Activated T-cell treated with anti-CD3 and anti-CD28 coated beads, Interleukin-2, amount 50 U/mL, for 4 hours (primary cell): ENCODE data around the gene ARL5B. TPM values are rescaled to one million over a fixed set of nuclear protein-coding genes. Genes with fewer than 3 reads are reported as not detected.
"Not testable (repeated sequence)": the region's sequence is repeated elsewhere in the genome, so short reads cannot be mapped to it uniquely, and the experiment has no call there.

ENCODE experiments used
- ATAC-seq, 2 donors: fragments of 200-7000 bp; cut with Tn5 transposase; one replicate each; pipeline ENCODE4 v1.10.0; 2021
- DNase-seq: peaks from one replicate; pipeline ENCODE4 v3.0.0-alpha.2; 2020
- H3K27me3 Mint-ChIP-seq: one replicate; pipeline ENCODE4 v1.8.0; 2021; ENCODE audit warnings: low read depth, mixed read lengths
- H3K36me3 Mint-ChIP-seq: one replicate; pipeline ENCODE4 v1.8.0; 2022; ENCODE audit warnings: mixed read lengths; ENCODE audit not compliant: insufficient read depth
- H3K4me1 Mint-ChIP-seq: one replicate; pipeline ENCODE4 v1.8.0; 2021; ENCODE audit warnings: low read depth, mixed read lengths
- H3K4me3 Mint-ChIP-seq: one replicate; pipeline ENCODE4 v1.8.0; 2021; ENCODE audit warnings: mild to moderate bottlenecking, moderate library complexity, mixed read lengths
- H3K9me3 Mint-ChIP-seq: one replicate; pipeline ENCODE4 v1.8.0; 2021; ENCODE audit warnings: mixed read lengths
- total RNA-seq, 3 donors: library from RNA; stranded (reverse); gene quantifications; one replicate each; pipeline ENCODE4 v1.2.1, GENCODE V29; 2021

Gene ARL5B, protein sequence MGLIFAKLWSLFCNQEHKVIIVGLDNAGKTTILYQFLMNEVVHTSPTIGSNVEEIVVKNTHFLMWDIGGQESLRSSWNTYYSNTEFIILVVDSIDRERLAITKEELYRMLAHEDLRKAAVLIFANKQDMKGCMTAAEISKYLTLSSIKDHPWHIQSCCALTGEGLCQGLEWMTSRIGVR
- 1 to 10 TPM; 7.8 to 8.6 (median 8.3) TPM for total RNA-seq

DNA sequence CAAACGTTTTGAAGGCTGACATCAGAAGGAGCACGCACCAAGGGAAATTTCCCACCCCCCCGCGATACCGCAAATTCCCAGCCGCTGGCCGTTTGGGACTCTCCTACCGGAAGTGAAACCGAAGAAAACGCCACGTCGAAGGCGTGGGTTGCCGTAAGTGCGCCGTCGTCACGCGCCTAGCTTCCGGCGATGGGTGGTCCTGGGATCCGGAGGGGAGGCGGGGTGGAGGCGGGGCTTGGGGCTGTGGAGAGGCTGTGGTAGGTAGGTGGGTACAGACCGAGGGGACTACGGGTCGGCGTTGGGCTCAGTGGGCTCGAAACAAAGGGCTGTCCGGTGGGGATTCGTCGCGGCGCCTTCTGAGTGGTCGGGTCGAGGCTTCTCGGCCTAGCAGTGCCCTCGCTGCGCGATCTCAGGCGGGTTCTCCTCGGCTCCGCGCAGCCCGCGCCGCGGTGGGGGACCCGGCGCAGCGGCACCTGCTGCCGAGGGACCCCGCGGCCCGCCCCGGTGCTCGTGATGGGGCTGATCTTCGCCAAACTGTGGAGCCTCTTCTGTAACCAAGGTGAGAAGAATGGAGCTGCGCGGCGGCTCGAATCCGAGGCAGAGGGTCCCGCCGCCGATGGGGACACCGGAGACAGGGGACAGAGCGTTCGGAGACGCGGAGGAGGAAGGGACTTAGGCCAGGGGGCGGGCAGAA lies at the start of gene ARL5B:
TSS of gene ARL5B (plus strand) at position 307 of the 694 bp plus-strand sequence. CDS start at position 514, 207 bp downstream.
- Mint-ChIP-seq H3K9me3 (no peaks in the 10 kb centered on the region), H3K36me3 (peaks cover 7% of the 10 kb centered on the region), H3K27me3 (no peaks in the 10 kb centered on the region), H3K4me1 (peaks cover 47% of the 10 kb centered on the region), H3K4me3 (peak within 1 kb of the TSS; percentile 97)
- ATAC-seq (peak; percentile 97 to 98), DNase-seq (peak; percentile 94)

DNA sequence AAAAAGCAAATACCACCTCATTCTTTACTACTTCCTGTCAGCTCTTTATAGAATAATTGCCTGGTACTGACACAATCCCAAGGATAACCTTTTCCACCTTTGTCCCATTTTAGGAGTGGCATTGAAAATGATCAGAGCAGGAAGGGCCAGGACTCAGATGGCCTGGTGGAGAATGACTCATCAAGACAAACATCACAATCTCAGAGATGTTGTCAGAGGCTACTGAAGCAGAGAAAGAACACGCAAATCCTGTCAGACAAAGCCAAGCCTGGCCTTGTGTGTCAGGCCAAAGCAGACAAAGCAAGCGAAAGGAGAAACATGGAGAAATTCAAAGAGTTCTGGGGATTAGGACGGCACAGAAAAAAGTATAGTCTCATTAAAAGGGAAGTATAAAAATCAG lies 48.7 kb upstream of the ARL5B start:
- Mint-ChIP-seq H3K36me3 (peaks cover 33% of the 10 kb centered on the region), H3K4me3 (no peak overlapping the region), H3K27me3 (no peaks in the 10 kb centered on the region), H3K4me1 (peaks cover 2% of the 10 kb centered on the region), H3K9me3 (no peaks in the 10 kb centered on the region)
- no peak for DNase-seq
- ATAC-seq: no peak

DNA sequence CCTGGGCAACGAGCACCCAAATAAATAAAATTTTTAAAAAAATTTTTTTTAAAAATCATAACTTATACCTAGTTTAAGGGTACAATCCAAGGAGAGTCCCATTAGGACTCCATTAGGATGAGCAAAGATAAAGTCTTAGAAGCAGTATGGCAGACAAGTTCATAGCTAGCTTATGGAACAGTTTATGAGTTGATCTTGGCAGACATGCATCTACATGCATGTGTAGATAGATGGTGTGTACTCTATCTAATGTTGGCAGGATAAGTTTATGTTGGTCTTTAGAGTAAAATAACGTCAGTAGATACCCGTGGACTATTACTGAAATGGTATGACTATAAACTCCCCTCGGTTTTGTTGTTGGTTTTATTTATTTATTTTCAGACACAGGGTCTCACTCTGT lies 48.1 kb upstream of the ARL5B start:
- Mint-ChIP-seq H3K4me1 (peaks cover 2% of the 10 kb centered on the region), H3K27me3 (no peaks in the 10 kb centered on the region), H3K36me3 (peaks cover 30% of the 10 kb centered on the region), H3K4me3 (no peak overlapping the region), H3K9me3 (no peaks in the 10 kb centered on the region)
- no peak for ATAC-seq
- no peak for DNase-seq

DNA sequence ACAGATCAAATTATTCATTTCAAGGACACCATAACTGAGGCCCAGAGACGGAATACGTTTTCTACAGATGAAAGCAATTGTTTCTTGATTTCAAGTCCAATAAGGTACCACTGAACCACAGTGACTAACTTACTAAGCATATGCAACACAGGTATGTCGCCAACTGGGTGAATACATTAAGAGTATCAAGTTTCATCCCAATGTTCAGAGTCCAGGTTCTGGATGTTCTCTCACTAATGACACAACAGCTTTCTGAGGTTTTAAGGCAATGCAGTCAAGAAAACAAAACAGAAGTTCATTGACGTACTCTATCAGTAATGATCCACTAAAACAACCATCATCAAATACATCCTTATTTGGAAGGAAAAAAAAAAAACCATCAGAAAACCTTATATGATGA lies 43.6 kb upstream of the ARL5B start:
- peaks cover 35% of the 10 kb centered on the region for H3K36me3 Mint-ChIP-seq
- H3K4me1 Mint-ChIP-seq: no peaks in the 10 kb centered on the region
- H3K9me3 Mint-ChIP-seq: no peaks in the 10 kb centered on the region
- H3K4me3 Mint-ChIP-seq: no peak overlapping the region
- H3K27me3 Mint-ChIP-seq: no peaks in the 10 kb centered on the region
- DNase-seq (no peak), ATAC-seq (no peak)

DNA sequence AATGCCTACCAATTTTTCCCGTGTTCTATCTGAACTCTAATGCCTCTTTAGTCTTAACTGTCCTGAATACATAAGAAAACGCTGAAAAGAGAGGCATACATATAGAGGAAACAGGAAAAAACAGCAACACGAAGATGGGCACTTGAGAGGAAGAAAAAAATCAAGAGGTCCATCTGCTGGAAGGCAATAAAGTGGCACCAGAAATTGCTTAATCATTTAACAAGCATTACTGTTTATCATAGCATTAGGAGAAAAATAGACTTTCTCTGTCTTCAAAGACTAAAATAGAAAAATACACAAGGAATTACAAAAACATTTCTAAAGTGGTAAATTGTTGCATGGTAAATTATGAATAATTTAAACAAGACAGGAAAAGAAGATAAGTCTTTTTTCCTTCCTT lies 42.9 kb upstream of the ARL5B start:
- Mint-ChIP-seq H3K4me3 (no peak overlapping the region), H3K27me3 (no peaks in the 10 kb centered on the region), H3K4me1 (no peaks in the 10 kb centered on the region), H3K36me3 (peaks cover 34% of the 10 kb centered on the region), H3K9me3 (no peaks in the 10 kb centered on the region)
- ATAC-seq (no peak), DNase-seq (no peak)

DNA sequence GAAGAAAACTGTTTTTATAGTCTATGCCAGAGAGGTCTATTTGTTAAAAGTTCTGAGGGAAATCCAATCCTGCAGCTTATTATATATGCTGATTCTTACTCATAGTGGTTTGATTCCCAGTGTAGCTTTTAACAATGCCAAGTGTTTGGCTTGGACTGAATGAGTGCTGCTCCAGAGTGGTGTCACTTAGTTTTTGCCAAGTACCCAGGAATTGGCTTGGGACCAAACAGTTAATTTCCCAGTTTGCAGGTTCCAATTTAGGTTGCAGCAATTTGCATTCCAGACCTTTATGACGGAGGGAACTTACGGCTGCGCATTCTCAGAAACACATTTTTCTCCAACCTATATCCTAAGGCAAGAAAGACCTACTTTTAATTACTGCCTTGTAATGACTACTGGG lies 40.2 kb upstream of the ARL5B start:
- no peak for DNase-seq
- no peaks in the 10 kb centered on the region for H3K9me3 Mint-ChIP-seq
- no peak overlapping the region for H3K4me3 Mint-ChIP-seq
- H3K36me3 Mint-ChIP-seq: peaks cover 35% of the 10 kb centered on the region
- no peaks in the 10 kb centered on the region for H3K4me1 Mint-ChIP-seq
- no peak for ATAC-seq
- H3K27me3 Mint-ChIP-seq: no peaks in the 10 kb centered on the region

DNA sequence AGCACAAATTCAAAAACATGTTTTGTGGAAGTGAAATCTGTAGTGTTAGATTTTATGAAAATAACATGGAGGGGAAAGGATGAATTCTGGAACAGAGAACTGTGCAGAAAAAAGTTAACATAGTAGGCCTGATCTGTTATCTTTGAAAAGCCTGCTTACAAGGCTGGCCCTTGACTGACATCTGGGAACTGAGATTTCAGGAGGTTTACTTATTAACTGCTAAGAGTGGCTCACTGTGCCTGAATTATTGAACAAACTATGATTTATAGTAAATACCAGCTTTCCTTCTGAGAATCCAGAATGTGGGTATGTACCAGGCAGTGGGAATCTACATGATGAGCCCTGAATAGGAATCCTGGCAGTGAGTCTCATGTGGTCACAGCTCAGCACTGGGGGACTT lies 38.4 kb upstream of the ARL5B start:
- no peaks in the 10 kb centered on the region for H3K4me1 Mint-ChIP-seq
- ATAC-seq (no peak), DNase-seq (no peak)
- H3K4me3 Mint-ChIP-seq: no peak overlapping the region
- H3K9me3 Mint-ChIP-seq: no peaks in the 10 kb centered on the region
- H3K36me3 Mint-ChIP-seq: peaks cover 31% of the 10 kb centered on the region
- no peaks in the 10 kb centered on the region for H3K27me3 Mint-ChIP-seq

DNA sequence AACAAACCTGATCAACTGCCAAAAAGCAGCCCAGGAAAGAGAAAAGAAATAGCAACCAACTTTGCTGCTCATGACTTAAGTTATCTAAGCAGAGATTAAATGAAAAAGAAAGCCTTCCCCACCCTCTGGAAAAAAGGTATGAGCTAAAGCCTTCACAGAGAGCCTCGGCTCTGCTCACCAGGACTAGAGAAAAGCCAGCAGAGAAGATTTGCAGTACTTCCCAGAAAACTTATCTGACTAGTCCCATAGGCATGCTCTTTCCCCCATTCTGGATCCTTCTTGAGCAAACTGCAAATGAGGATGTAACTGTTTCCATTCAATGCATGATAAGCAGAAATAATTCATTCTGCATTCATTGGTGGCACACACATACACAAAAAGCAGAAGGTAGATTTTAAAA lies 35.6 kb upstream of the ARL5B start:
- Mint-ChIP-seq H3K4me1 (peaks cover 18% of the 10 kb centered on the region), H3K36me3 (peaks cover 32% of the 10 kb centered on the region)
- H3K9me3 Mint-ChIP-seq, ATAC-seq, H3K4me3 Mint-ChIP-seq, DNase-seq, H3K27me3 Mint-ChIP-seq: not testable (repeated sequence)

DNA sequence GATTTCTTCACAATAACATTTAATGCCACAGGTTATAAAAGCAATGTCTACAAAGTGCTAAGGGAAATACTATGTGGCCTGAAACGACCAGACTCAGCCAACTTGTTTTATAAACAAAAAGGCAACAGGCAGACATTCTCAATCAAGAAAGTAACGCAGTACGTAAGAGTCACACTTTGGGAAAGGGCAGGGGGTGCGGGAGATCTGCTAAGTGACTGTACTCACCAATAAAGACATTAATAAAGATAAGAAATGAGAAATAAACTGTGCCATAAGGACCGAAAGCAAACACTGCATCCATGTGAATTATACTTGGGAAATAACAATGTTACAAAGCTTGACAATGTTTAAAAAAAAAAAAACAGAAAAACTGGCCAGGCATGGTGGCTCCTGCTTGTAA lies 33.3 kb upstream of the ARL5B start:
- no peak for DNase-seq
- H3K36me3 Mint-ChIP-seq: peaks cover 22% of the 10 kb centered on the region
- ATAC-seq: no peak
- peaks cover 18% of the 10 kb centered on the region for H3K4me1 Mint-ChIP-seq
- H3K4me3 Mint-ChIP-seq: no peak overlapping the region
- H3K9me3 Mint-ChIP-seq: no peaks in the 10 kb centered on the region
- H3K27me3 Mint-ChIP-seq: no peaks in the 10 kb centered on the region

DNA sequence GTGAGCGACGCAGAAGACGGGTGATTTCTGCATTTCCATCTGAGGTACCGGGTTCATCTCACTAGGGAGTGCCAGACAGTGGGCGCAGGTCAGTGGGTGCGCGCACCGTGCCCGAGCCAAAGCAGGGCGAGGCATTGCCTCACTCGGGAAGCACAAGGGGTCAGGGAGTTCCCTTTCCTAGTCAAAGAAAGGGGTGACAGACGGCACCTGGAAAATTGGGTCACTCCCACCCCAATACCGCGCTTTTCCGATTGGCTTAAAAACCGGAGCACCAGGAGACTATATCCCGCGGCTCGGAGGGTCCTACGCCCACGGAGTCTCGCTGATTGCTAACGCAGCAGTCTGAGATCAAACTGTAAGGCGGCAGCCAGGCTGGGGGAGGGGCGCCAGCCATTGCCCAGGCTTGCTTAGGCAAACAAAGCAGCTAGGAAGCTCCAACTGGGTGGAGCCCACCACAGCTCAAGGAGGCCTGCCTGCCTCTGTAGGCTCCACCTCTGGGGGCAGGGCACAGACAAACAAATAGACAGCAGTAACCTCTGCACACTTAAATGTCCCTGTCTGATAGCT lies 31.7 kb upstream of the ARL5B start:
- ATAC-seq (peak in 1 of 2 donors; percentile 27), DNase-seq (peak; percentile 72)
- peak overlapping the region; percentile 81 for H3K4me3 Mint-ChIP-seq
- peaks cover 14% of the 10 kb centered on the region for H3K36me3 Mint-ChIP-seq
- H3K27me3 Mint-ChIP-seq, H3K9me3 Mint-ChIP-seq: not testable (repeated sequence)
- peaks cover 18% of the 10 kb centered on the region for H3K4me1 Mint-ChIP-seq

DNA sequence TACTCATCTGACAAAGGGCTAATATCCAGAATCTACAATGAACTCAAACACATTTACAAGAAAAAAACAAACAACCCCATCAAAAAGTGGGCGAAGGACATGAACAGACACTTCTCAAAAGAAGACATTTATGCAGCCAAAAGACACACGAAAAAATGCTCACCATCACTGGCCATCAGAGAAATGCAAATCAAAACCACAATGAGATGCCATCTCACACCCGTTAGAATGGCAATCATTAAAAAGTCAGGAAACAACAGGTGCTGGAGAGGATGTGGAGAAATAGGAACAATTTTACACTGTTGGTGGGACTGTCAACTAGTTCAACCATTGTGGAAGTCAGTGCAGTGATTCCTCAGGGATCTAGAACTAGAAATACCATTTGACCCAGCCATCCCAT lies 26.7 kb upstream of the ARL5B start:
- DNase-seq, H3K27me3 Mint-ChIP-seq, H3K9me3 Mint-ChIP-seq, H3K4me3 Mint-ChIP-seq, ATAC-seq, H3K36me3 Mint-ChIP-seq: not testable (repeated sequence)
- H3K4me1 Mint-ChIP-seq: peaks cover 11% of the 10 kb centered on the region

DNA sequence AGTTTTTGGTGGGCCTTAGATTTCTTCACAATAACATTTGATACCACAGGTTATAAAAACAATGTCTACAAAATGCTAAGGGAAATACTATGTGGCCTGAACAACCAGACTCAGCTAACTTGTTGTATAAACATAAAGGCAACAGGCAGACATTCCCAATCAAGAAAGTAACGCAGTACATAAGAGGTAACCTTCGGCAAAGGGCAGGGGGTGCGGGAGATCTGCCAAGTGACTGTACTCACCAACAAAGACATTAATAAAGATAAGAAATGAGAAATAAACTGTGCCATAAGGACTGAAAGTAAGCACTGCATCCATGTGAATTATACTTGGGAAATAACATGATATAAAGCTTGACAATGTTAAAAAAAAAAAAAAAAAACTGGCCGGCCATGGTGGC lies 23.2 kb upstream of the ARL5B start:
- DNase-seq (no peak), ATAC-seq (no peak)
- H3K36me3 Mint-ChIP-seq: peaks cover 7% of the 10 kb centered on the region
- H3K9me3 Mint-ChIP-seq: no peaks in the 10 kb centered on the region
- no peaks in the 10 kb centered on the region for H3K27me3 Mint-ChIP-seq
- no peaks in the 10 kb centered on the region for H3K4me1 Mint-ChIP-seq
- no peak overlapping the region for H3K4me3 Mint-ChIP-seq

DNA sequence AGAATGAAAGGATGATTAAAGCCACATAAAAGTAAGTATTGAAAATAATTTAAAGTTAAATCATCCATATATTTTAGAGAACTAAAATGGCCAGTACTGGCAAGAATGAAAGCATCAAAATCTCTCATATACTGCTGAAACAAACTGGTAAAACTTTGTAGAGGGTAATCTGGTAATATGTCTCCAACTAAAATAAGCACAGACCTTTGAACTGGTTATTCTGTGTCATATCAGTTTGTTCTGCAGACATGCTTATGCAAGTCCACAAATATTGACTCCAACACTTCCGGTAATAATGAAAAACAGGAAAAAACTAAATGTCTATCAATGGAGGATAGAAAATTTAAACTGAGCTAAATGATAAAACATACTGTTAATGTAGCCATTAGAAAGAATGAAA lies 21.8 kb upstream of the ARL5B start:
- not testable (repeated sequence) for ATAC-seq, H3K36me3 Mint-ChIP-seq, H3K27me3 Mint-ChIP-seq, H3K4me1 Mint-ChIP-seq, H3K9me3 Mint-ChIP-seq, H3K4me3 Mint-ChIP-seq, DNase-seq

DNA sequence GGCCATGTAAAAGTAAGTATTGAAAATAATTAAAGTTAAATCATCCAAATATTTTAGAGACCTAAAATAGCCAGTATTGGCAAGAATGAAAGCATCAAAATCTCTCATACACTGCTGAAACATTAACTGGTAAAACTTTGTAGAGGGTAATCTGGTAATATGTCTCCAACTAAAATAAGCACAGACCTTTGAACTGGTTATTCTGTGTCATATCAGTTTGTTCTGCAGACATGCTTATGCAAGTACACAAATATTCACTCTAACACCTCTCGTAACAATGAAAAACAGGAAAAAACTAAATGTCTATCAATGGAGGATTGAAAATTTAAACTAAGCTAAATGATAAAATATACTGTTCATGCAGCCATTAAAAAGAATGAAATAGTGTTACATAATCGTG lies 19.5 kb upstream of the ARL5B start:
- H3K4me3 Mint-ChIP-seq, H3K27me3 Mint-ChIP-seq, DNase-seq, H3K4me1 Mint-ChIP-seq, H3K9me3 Mint-ChIP-seq, ATAC-seq: not testable (repeated sequence)
- H3K36me3 Mint-ChIP-seq: peaks cover 10% of the 10 kb centered on the region

DNA sequence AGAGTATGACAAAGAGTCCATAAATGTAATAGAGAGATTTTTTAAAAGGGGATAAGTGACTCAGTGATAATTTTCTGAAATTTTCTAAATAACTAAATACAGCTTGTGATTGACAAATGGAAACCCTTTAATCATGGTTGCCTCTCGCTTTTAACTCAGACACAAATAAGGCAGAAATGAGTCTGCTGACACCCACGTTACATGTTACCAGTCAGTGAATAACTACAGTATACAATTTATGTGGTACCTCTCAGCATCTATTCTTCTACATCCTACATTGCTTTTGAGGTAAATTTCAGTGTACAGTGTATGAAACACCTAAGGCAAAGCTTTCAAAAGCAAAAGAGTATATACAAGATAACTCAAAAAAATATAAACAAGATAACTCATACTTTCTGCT lies 12.1 kb upstream of the ARL5B start:
- ATAC-seq: no peak
- no peak for DNase-seq
- Mint-ChIP-seq H3K27me3 (no peaks in the 10 kb centered on the region), H3K4me3 (no peak overlapping the region), H3K36me3 (peaks cover 9% of the 10 kb centered on the region), H3K4me1 (peaks cover 44% of the 10 kb centered on the region), H3K9me3 (no peaks in the 10 kb centered on the region)
